HUDEP-2 (cell line): Measurements from ENCODE around the gene CDCP1.

Experiments used
- DNase-seq, 76 experiments: peaks; one replicate each; lab custom pipeline; 2025; ENCODE audit not compliant: unreplicated experiment in 76 of 76; lab: John Stamatoyannopoulos, UW

The CDCP1 gene

DNA sequence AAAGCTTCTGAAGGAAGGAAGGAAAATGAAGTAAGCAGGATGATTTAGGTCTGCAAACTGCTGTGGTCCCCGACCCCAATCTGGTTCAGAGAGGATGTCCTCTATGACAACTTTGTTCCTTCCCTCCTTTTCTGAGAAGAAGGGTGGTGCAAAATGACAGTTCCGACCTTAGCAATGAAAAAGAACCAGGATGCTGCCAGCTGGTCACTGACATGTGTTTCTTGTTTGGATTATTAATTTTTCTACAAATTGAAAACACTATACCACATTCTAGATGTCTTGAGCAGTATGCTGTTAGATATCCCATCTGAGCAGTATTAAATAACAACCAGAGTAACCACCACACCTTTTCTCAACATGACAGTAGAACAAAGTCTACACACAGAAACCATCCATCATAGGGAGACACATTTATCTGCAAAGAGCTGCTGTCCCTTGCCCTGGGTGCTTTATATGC is 27.5 kb downstream of the CDCP1 start:
- no peak for DNase-seq

DNA sequence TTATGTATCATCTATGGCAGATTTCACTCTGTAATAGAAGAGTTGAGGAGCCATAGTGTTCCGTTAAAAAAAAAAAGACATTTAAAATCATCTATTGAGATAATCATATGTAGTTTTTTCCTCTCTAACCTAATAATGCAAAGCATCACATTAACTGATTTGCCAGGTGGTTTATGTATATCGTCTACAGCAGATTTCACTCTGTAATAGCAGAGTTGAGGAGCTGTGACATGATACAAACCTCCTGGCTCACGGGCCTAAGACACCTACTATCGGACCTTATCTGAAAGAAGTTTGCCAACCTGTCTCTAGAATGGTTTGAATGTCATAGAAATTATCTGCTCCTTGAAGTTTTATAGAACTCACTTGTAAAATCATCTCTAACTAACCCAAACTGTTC is 29.8 kb downstream of the CDCP1 start:
- DNase-seq = no peak

GRCh38 chr3:45113625-45114050 is 32.5 kb downstream of the CDCP1 start:
- DNase-seq = no peak

- no peak for DNase-seq
Measured at GRCh38 chr3:45112939-45113338, 33.2 kb downstream of the CDCP1 start.

- DNase-seq = no peak
Measured at GRCh38 chr3:45110509-45110833, 35.7 kb downstream of the CDCP1 start.

DNA sequence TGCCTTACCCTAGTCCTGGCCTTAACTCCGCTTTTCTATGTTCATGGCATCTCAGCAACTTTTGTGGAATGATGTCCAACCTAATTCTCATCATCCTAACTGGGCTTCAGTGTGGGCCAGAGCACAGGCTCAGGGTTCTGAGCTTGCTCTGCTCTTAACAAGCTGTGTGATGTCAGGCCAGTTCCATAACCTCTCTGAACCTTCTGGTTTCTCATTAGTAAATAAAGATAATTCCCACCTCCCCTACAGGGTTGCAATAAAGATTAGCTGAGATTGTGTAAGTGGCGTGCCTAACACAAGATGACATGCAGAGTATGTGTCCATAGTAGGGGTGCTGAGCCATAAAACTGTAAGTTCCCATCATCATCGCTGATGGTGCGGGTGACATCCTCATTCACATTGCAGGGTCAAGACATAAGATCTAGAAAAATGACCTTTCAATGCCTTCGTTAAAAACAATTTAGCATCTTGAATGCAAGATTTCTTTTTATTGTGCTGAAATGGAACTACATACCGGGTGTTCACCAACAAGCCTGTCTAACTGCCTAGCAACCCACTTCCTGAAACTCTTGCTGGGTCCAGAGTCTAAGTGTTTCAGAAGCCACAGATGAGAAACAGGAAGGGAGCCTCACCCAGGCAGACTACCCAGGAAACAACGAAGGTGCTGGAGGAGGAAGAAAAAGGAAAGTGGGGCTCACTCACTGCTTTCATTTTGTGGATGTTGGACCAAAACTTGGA is 36.2 kb downstream of the CDCP1 start:
- no peak for DNase-seq

GRCh38 chr3:45106874-45107273 is 39.3 kb downstream of the CDCP1 start:
- DNase-seq = no peak

- DNase-seq = no peak
Measured at GRCh38 chr3:45105855-45106671, 40.1 kb downstream of the CDCP1 start.

DNA sequence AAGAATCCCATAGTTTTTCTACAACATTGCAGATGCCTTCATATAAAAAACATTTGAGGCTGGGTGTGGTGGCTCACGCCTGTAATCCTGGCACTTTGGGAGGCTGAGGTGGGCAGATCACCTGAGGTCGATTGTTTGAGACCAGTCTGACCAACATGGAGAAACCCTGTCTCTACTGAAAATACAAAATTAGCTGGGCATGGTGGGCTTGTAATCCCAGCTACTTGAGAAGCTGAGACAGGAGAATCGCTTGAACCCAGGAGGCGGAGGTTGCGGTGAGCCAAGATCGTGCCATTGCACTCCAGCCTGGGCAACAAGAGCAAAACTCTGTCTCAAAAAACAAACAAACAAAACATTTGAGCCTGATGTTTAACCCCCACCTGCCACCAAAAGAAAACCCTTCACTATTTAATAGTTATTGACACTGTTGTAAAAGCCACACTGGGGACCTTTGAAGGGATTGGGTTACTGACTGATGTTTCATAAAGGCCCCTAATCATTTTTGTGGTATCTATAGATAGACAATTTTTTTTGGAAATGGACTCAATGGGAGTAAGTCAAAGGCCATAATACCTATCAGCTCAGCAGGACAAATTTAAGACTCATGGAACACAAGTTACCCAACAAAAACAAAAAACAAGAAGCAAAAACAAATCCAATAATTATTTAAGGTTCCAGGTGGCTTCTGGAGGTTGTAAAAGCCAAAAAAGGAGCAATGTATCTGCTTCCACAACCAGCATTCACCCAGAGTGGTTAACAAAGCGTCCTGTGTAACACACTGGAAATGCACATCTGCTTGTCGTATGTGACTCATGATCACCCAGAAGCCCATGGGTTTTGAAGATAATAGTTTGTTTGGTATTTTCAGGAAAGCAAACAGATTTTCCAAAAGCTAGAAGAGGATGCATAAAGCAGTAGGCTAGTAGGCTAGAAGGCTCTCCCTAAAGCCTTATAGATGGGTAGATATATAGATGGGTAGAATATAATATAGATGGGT is 41.2 kb downstream of the CDCP1 start:
- DNase-seq = no peak

GRCh38 chr3:45103753-45104714 is 42.1 kb downstream of the CDCP1 start:
- DNase-seq = peak in 1 of 76 experiments; percentile 11

- DNase-seq = no peak
Measured at GRCh38 chr3:45103334-45103733, 42.8 kb downstream of the CDCP1 start.

DNA sequence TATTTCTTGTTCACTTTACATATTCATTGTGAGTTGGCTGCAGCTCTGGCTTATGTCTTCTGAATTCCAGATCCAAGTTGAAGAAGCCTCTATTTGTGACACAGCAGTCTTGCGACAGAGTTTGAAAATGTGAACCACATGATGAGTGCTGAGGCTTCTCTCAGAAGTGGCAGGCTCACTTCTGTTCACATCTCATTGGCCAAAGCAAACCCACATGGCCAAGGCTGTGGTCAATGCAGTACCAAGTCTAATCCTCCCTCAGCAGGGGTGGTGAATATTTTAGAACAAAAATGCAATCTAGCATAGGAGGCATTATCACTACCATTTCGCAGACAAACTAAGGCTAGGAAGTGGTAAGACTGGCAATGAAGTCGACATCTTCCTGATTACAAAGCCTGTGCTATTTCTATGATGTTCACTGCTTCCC is 45.2 kb downstream of the CDCP1 start:
- DNase-seq = no peak

DNA sequence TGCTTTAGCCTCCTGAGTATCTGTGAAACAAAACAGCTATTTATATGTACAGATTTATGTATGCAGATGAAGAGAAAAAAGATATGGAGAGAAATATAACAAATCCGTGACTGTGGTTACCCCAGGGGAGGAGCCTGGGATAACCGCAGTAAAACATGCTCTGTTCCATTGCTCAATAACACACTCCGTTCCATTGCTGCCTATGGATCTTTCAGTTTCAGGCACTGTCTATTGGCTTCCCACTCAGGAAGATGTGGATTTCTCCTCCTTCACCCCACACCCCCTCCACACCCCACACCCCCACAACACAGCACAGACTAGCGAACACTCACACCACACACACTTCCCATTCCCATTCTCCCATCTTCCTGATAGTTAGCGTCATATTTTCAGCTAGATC is 47.9 kb downstream of the CDCP1 start:
- no peak for DNase-seq

DNA sequence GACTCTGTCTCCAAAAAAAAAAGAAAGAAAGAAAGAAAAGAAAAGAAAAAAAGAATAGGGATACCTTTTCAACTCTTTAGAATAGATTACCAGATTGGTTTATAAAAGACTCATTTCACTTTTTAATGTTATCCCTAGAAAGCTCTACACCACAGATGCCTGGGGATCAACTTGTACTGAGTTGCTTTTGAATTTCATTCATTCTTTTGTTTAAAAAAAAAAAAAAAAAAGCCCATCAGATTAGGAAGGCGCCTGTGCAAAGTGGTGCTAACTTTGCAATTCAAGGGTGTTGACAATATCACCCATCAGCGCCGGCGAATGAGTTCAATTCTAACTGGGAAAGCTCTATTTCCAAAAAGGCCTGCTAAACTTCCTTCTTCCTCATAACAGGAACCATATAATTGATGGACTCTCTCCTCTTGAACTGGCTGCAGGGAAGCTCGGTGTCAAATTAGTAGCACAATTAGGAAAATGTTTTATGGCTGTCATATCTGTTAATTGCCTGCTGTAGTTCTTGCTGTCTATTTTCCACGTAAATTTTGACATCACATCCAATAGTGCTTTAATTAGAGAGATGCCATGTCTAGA is 48.8 kb downstream of the CDCP1 start:
- no peak for DNase-seq

GRCh38 chr3:45095916-45096526 is 50.2 kb downstream of the CDCP1 start:
- no peak for DNase-seq

DNA sequence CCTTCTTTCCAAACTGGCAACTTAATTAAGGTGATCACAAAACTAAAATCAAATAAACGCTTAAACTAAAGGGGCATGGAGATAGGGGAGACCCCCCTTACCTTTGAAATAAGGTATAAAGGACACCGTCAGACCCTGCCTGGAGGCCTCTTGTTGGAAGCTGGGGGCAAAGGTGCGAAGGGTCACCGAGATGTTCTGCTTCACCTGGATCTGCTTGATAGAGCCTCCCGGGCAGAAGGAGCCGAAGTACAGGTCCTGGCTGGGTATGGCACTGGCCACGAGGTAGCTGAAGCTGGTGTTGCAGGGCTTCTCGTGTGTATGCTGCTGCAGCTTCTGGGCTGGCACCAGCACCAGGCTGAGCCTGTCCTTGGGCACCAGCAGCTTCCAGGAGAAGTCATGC is 53.0 kb downstream of the CDCP1 start:
- no peak for DNase-seq

GRCh38 chr3:45092132-45093031 is 53.8 kb downstream of the CDCP1 start:
- DNase-seq = no peak

- no peak for DNase-seq
Measured at GRCh38 chr3:45090855-45091254, 55.3 kb downstream of the CDCP1 start.
